ENCODE results near the gene CYP2C18. TPM values are rescaled to one million over a fixed set of nuclear protein-coding genes. Genes with fewer than 3 reads are reported as not detected.
"Not testable (repeated sequence)": the region's sequence is repeated elsewhere in the genome, so short reads cannot be mapped to it uniquely, and the experiment has no call there.

The CYP2C18 gene
- polyA plus RNA-seq (not detected in 2 replicates), polyA minus RNA-seq (not detected in 2 replicates)

- Histone ChIP-seq H3K27ac (ENCODE audit: low read length) (no peak within 1 kb of the TSS), H2AFZ (ENCODE audit: low read depth, low read length) (no peak within 1 kb of the TSS), H3K9me3 (ENCODE audit: low read length) (no peaks in the 10 kb centered on the region), H3K4me3 (ENCODE audit: low read length) (no peak within 1 kb of the TSS), H3K36me3 (ENCODE audit: insufficient read depth, low read length) (no peaks in the 10 kb centered on the region), H4K20me1 (ENCODE audit: insufficient read depth) (no peaks in the 10 kb centered on the region), H3K9me2 (ENCODE audit: insufficient read depth, low read length) (no peaks in the 10 kb centered on the region), H3F3A (ENCODE audit: insufficient read depth, low read length, poor library complexity, severe bottlenecking) (no peaks in the 10 kb centered on the region), H3K9ac (ENCODE audit: low read length) (no peak within 1 kb of the TSS), H3K27me3 (ENCODE audit: insufficient read depth, low read depth, low read length) (no peaks in the 10 kb centered on the region), H3K79me2 (replicated peaks; ENCODE audit: insufficient read depth, low read length) (no peaks in the 10 kb centered on the region), H3K4me2 (ENCODE audit: low read length) (no peak within 1 kb of the TSS)
- TF ChIP-seq POLR2AphosphoS5 (IDR thresholded peaks at IDR 0.05) (no peak), SMC3 (conservative IDR thresholded peaks at IDR 0.05; ENCODE audit: poor library complexity) (no peak), RAD21 (conservative IDR thresholded peaks at IDR 0.05) (no peak), TAF1 (IDR thresholded peaks at IDR 0.05; ENCODE audit: low read depth) (no peak), EZH2 (IDR thresholded peaks at IDR 0.05; ENCODE audit: borderline replicate concordance, insufficient read depth, low read length, poor library complexity, severe bottlenecking) (no peak)
- TF ChIP-seq, protein P1, sequence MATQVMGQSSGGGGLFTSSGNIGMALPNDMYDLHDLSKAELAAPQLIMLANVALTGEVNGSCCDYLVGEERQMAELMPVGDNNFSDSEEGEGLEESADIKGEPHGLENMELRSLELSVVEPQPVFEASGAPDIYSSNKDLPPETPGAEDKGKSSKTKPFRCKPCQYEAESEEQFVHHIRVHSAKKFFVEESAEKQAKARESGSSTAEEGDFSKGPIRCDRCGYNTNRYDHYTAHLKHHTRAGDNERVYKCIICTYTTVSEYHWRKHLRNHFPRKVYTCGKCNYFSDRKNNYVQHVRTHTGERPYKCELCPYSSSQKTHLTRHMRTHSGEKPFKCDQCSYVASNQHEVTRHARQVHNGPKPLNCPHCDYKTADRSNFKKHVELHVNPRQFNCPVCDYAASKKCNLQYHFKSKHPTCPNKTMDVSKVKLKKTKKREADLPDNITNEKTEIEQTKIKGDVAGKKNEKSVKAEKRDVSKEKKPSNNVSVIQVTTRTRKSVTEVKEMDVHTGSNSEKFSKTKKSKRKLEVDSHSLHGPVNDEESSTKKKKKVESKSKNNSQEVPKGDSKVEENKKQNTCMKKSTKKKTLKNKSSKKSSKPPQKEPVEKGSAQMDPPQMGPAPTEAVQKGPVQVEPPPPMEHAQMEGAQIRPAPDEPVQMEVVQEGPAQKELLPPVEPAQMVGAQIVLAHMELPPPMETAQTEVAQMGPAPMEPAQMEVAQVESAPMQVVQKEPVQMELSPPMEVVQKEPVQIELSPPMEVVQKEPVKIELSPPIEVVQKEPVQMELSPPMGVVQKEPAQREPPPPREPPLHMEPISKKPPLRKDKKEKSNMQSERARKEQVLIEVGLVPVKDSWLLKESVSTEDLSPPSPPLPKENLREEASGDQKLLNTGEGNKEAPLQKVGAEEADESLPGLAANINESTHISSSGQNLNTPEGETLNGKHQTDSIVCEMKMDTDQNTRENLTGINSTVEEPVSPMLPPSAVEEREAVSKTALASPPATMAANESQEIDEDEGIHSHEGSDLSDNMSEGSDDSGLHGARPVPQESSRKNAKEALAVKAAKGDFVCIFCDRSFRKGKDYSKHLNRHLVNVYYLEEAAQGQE (IDR thresholded peaks at IDR 0.05; ENCODE audit: borderline replicate concordance): no peak
Measured at GRCh38 chr10:94683214-94684054, at the start of gene CYP2C18. TSS of gene CYP2C18 (plus strand) at chr10:94683729. CDS start at chr10:94683820, 91 bp downstream.

GRCh38 chr10:94638097-94638496 lies 45.4 kb upstream of the CYP2C18 start:
- H3K27ac ChIP-seq (ENCODE audit: low read length): not testable (repeated sequence)

GRCh38 chr10:94639902-94640301 lies 43.6 kb upstream of the CYP2C18 start:
- no peak for TF ChIP-seq POLR2AphosphoS5 (IDR thresholded peaks at IDR 0.05)
- TF ChIP-seq EP300 (conservative IDR thresholded peaks at IDR 0.05; ENCODE audit: poor library complexity, severe bottlenecking): no peak
- TF ChIP-seq, protein P1 (IDR thresholded peaks at IDR 0.05; ENCODE audit: borderline replicate concordance): no peak
- TF ChIP-seq EZH2 (IDR thresholded peaks at IDR 0.05; ENCODE audit: borderline replicate concordance, insufficient read depth, low read length, poor library complexity, severe bottlenecking): no peak
- TF ChIP-seq, protein P2, sequence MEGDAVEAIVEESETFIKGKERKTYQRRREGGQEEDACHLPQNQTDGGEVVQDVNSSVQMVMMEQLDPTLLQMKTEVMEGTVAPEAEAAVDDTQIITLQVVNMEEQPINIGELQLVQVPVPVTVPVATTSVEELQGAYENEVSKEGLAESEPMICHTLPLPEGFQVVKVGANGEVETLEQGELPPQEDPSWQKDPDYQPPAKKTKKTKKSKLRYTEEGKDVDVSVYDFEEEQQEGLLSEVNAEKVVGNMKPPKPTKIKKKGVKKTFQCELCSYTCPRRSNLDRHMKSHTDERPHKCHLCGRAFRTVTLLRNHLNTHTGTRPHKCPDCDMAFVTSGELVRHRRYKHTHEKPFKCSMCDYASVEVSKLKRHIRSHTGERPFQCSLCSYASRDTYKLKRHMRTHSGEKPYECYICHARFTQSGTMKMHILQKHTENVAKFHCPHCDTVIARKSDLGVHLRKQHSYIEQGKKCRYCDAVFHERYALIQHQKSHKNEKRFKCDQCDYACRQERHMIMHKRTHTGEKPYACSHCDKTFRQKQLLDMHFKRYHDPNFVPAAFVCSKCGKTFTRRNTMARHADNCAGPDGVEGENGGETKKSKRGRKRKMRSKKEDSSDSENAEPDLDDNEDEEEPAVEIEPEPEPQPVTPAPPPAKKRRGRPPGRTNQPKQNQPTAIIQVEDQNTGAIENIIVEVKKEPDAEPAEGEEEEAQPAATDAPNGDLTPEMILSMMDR (IDR thresholded peaks at IDR 0.05; ENCODE audit: poor library complexity, severe bottlenecking): no peak
- TF ChIP-seq SMC3 (conservative IDR thresholded peaks at IDR 0.05; ENCODE audit: poor library complexity): no peak
- TF ChIP-seq RAD21 (conservative IDR thresholded peaks at IDR 0.05): no peak
- TF ChIP-seq MXI1 (conservative IDR thresholded peaks at IDR 0.05; ENCODE audit: poor library complexity, severe bottlenecking): no peak
- no peak for TF ChIP-seq TAF1 (IDR thresholded peaks at IDR 0.05; ENCODE audit: low read depth)
- no peak overlapping the region for H2AFZ ChIP-seq (ENCODE audit: low read depth, low read length)

More at GRCh38 chr10:94638097-94638496, 45.4 kb upstream of the CYP2C18 start:
- not testable (repeated sequence) for H3K79me2 ChIP-seq (replicated peaks; ENCODE audit: insufficient read depth, low read length); H3F3A ChIP-seq (ENCODE audit: insufficient read depth, low read length, poor library complexity, severe bottlenecking); H3K9ac ChIP-seq (ENCODE audit: low read length); H3K36me3 ChIP-seq (ENCODE audit: insufficient read depth, low read length); H2AFZ ChIP-seq (ENCODE audit: low read depth, low read length); H3K27me3 ChIP-seq (ENCODE audit: insufficient read depth, low read depth, low read length); H3K9me2 ChIP-seq (ENCODE audit: insufficient read depth, low read length); H4K20me1 ChIP-seq (ENCODE audit: insufficient read depth); H3K9me3 ChIP-seq (ENCODE audit: low read length); H3K4me3 ChIP-seq (ENCODE audit: low read length); H3K4me2 ChIP-seq (ENCODE audit: low read length)

More at GRCh38 chr10:94639902-94640301, 43.6 kb upstream of the CYP2C18 start:
- H3K9ac ChIP-seq (ENCODE audit: low read length): no peak overlapping the region
- H3K27me3 ChIP-seq (ENCODE audit: insufficient read depth, low read depth, low read length): no peaks in the 10 kb centered on the region
- H3K79me2 ChIP-seq (replicated peaks; ENCODE audit: insufficient read depth, low read length): no peaks in the 10 kb centered on the region
- no peaks in the 10 kb centered on the region for H4K20me1 ChIP-seq (ENCODE audit: insufficient read depth)
- no peak overlapping the region for H3K4me2 ChIP-seq (ENCODE audit: low read length)
- H3K4me3 ChIP-seq (ENCODE audit: low read length): no peak overlapping the region
- no peaks in the 10 kb centered on the region for H3K36me3 ChIP-seq (ENCODE audit: insufficient read depth, low read length)
- no peaks in the 10 kb centered on the region for H3F3A ChIP-seq (ENCODE audit: insufficient read depth, low read length, poor library complexity, severe bottlenecking)
- no peaks in the 10 kb centered on the region for H3K9me2 ChIP-seq (ENCODE audit: insufficient read depth, low read length)
- H3K9me3 ChIP-seq (ENCODE audit: low read length): no peaks in the 10 kb centered on the region
- H3K27ac ChIP-seq (ENCODE audit: low read length): no peak overlapping the region
